BJ (cell line): Measurements from ENCODE around the gene RFX2. TPM values are rescaled to one million over a fixed set of nuclear protein-coding genes. Genes with fewer than 3 reads are reported as not detected.

Experiments used
- CTCF ChIA-PET: fragments of 350-600 bp; formaldehyde crosslinking; extraction: SDS; loops from one replicate; lab custom pipeline; 2021; ENCODE audit warnings: antibody characterized with exemption, inconsistent platforms; lab: Yijun Ruan, JAX
- POLR2A ChIA-PET: fragments of 300-600 bp; sonication (Branson Sonifier 250); formaldehyde crosslinking; extraction: SDS; loops from one replicate; lab custom pipeline; 2021; ENCODE audit warnings: antibody characterized with exemption; lab: Charles Lee
- DNase-seq: peaks from one replicate; pipeline ENCODE4 v3.0.0-alpha.2; 2011; ENCODE audit warnings: low read depth
- H3K27me3 ChIP-seq: 2 replicates; pipeline ENCODE4 v1.6.0; 2011; ENCODE audit warnings: low read length; ENCODE audit not compliant: control insufficient read depth, insufficient read depth
- H3K36me3 ChIP-seq: 2 replicates; pipeline ENCODE4 v1.5.1; 2011; ENCODE audit warnings: low read length; ENCODE audit not compliant: control insufficient read depth, insufficient read depth
- H3K4me3 ChIP-seq: 2 replicates; pipeline ENCODE4 v1.5.1; 2011; ENCODE audit warnings: low read depth, mild to moderate bottlenecking, control low read depth, low read length
- CTCF ChIP-seq: IDR thresholded peaks from 2 replicates; pipeline ENCODE4 v1.5.1; 2011; ENCODE audit warnings: low read depth, mild to moderate bottlenecking, control low read depth, inconsistent platforms, low read length, moderate library complexity; ENCODE audit not compliant: insufficient read depth
- polyA plus RNA-seq: library from polyadenylated mRNA; depleted of rRNA; stranded (reverse); fragments of >200 nt; gene quantifications from 2 replicates; pipeline ENCODE4 v1.2.3, GENCODE V29; 2011

Gene RFX2
- polyA plus RNA-seq, 1 experiment = 5.7 TPM

- DNase-seq = no peak
- POLR2A ChIA-PET = no interaction called here
- Histone ChIP-seq H3K36me3 (peaks cover 6% of the 10 kb centered on the region; the same call in 1 of the 2 replicates), H3K27me3 (no peaks in the 10 kb centered on the region), H3K4me3 (no peak overlapping the region)
- no peak for TF ChIP-seq CTCF
- CTCF ChIA-PET = interaction anchor here (1.3 kb wide), 1 partner anchor 12 kb away, joined by 4 read pairs; no protein-coding TSS in a partner anchor
Observed at GRCh38 chr19:5999693-6000092, 110.6 kb downstream of the RFX2 start.

- Histone ChIP-seq H3K4me3 (no peak overlapping the region), H3K27me3 (no peaks in the 10 kb centered on the region), H3K36me3 (peaks cover 5% of the 10 kb centered on the region)
- DNase-seq = no peak
- TF ChIP-seq CTCF = no peak
- POLR2A ChIA-PET = no interaction called here
- CTCF ChIA-PET = interaction anchor here (0.7 to 1.0 kb wide), 2 partner anchors 10 to 25 kb away, joined by 4 to 5 read pairs; no protein-coding TSS in a partner anchor
Observed at GRCh38 chr19:5997371-5997770, 112.9 kb downstream of the RFX2 start.

GRCh38 chr19:5996623-5997320 is 113.5 kb downstream of the RFX2 start:
- no peak for TF ChIP-seq CTCF
- no peaks in the 10 kb centered on the region for H3K27me3 ChIP-seq
- peaks cover 5% of the 10 kb centered on the region for H3K36me3 ChIP-seq
- ChIA-PET POLR2A (no interaction called here), CTCF (interaction anchor here (0.7 to 1.0 kb wide), 3 partner anchors 9 to 26 kb away, joined by 4 to 5 read pairs (median 4); no protein-coding TSS in a partner anchor)
- DNase-seq = no peak
- no peak overlapping the region for H3K4me3 ChIP-seq

GRCh38 chr19:5996102-5996501 is 114.2 kb downstream of the RFX2 start:
- ChIA-PET CTCF (interaction anchor here (0.9 to 1.0 kb wide), 2 partner anchors 9 to 26 kb away, joined by 4 to 5 read pairs; no protein-coding TSS in a partner anchor), POLR2A (no interaction called here)
- Histone ChIP-seq H3K4me3 (no peak overlapping the region), H3K36me3 (peaks cover 4% of the 10 kb centered on the region), H3K27me3 (no peaks in the 10 kb centered on the region)
- no peak for DNase-seq
- TF ChIP-seq CTCF = no peak

- CTCF ChIA-PET = no interaction called here
- Histone ChIP-seq H3K27me3 (no peaks in the 10 kb centered on the region), H3K4me3 (no peak overlapping the region), H3K36me3 (peaks cover 4% of the 10 kb centered on the region)
- no peak for DNase-seq
- POLR2A ChIA-PET = no interaction called here
- no peak for TF ChIP-seq CTCF
Observed at GRCh38 chr19:5995606-5996005, 114.7 kb downstream of the RFX2 start.
